Suppressor macrophage (primary cell): ENCODE measurements around the gene MRPL44.
A peak's percentile ranks its signal among the peaks of the same experiment; 100 is the strongest.
"Not testable (repeated sequence)": the region's sequence is repeated elsewhere in the genome, so short reads cannot be mapped to it uniquely, and the experiment has no call there.

Experiments
- DNase-seq, 4 experiments: peaks; one replicate each; pipeline ENCODE4 v3.0.0-alpha.2; 2020 to 2022

MRPL44 gene

DNA sequence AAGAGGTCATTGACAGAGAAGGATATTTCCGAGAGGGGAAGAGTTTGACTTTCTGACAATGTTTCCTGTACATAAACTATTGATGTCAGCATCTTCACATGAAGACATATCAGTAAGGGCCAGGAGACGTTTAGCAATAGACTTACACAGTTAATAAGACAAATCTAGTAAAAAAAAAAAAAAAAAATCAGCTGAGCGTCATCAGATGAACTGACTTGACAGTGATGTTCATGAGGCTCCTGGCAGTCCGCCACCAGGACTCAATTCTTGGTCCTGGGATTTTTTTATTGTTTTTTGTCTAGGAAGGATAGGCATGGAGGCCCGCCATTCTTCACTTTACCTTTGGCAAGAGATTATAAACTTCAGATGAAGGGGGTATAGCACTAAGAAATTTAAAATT is 14.5 kb downstream of the MRPL44 start:
- DNase-seq: no peak

- no peak for DNase-seq
These were observed 15.4 kb downstream of the MRPL44 start for GRCh38 chr2:223972656-223973102.

- DNase-seq: no peak
These were observed 16.3 kb downstream of the MRPL44 start for GRCh38 chr2:223973606-223974005.

DNA sequence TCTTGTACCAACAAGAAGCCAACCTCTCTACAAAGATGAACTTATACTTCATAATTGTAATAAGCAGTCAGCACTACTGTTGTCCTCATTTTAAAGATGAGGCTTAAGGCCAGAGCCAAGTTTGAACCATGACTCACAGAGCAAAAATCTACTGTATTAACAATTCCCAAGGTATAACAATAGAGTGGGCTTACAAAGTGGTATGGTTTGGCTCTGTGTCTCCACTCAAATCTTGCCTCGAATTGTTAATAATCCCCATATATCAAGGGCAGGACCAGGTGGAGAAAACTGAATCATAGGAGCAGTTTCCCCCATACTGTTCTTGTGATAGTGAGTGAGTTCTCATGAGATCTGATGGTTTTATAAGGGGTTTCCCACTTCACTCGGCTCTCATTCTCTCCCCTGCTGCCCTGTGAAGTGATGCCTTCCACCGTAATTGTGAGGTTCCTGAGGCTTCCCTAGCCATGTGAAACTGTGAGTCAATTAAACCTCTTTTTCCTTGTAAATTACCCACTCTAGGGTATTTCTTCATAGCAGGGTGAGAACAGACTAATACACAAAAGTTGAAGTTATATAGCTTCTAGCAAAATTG is 19.5 kb downstream of the MRPL44 start:
- no peak for DNase-seq

GRCh38 chr2:223978451-223978850 is 21.2 kb downstream of the MRPL44 start:
- no peak for DNase-seq

DNA sequence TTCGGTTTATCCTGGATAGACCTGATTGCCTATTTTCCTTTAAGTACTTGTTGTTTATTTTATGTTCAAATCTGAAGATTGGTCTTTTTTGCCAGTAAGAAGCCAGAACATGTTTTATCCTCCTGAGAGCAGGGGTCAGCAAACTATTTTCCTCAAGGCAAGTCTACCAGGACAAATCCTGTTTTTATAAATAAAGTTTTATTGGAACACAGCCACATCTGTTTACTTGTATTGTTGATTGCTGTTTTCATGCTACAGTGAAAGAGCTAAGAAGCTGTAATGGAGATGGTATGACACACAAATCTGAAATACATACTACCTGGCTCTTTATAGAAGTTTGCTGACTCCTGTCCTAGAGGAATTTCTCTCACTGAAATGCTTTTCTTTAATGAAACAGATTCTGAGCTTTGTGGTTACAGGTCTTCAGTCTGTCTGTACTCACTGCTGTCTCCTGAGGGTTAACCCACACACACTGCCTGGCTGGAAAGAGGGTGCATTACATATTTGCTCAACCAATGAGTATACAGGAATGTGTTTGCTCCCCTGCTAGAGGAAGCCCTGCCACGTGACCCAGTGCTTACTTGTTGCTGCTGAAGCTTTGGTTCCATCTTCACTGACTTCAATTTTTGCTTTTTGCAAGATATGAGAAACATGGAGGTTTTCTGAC is 22.6 kb downstream of the MRPL44 start:
- DNase-seq: peak in 3 of 4 experiments; percentile 17 to 36 (median 24)

- no peak for DNase-seq
These were observed 23.1 kb downstream of the MRPL44 start for GRCh38 chr2:223980397-223980735.

DNA sequence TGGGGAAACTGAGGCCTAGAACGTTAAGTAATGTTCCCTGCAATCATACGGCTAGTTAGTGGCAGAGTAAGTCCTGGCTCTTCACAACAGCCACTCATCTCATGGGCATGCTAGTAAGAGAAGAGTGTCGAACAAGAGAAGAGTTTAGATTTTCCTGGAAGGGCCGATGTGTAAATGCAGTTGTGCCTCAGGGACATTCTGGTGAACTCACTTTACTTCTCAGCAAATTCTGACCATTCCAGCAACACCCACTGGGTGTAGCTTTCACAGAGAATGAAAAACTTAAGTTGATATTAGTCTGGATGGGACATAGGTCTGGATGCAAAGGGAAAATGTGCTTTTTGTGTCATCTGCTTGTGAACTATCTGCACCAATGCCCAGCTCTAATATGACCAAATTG is 23.5 kb downstream of the MRPL44 start:
- no peak for DNase-seq

DNA sequence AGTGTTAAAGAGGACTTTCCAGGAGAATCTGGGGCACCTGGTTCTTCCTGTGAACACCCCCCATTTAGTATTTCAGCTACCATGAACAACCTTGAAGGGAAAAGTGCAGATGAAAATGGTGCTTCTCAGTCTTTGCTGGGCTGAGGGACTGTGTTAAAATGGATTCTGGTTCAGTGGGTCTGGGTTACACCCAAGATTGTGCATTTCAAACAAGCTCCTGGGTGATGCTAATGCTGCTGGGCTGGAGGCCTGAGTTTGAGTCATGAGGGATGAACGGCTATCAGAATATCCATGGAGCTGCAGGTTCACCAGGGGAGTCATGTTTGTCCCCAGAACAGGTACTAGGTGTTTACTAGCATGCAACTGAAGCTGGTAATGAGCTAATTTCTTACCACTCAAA is 24.0 kb downstream of the MRPL44 start:
- no peak for DNase-seq

GRCh38 chr2:223989206-223989855 is 32.1 kb downstream of the MRPL44 start:
- DNase-seq: no peak

- DNase-seq: no peak
These were observed 32.6 kb downstream of the MRPL44 start for GRCh38 chr2:223989856-223990232.

DNA sequence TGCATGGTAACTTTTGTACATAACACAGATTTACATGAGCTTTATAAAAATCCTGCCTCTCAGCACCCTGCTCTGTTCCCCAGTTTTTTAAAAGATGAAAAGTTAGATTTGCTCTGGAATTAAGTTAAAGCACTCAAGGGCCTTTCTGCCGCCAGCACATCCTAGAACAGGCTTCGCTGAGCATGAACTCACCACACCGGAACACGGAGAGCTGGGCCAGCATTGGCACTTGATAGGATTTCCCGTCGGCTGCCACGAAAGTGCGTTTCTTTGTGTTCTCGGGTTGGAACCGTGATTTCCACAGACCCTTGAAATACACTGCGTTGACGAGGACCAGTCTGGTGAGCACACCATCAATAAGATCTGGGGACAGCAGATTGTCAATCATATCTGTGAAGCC is 34.3 kb downstream of the MRPL44 start:
- no peak for DNase-seq

GRCh38 chr2:223993634-223994232 is 36.5 kb downstream of the MRPL44 start:
- peak; percentile 77 to 89 (median 82) for DNase-seq

GRCh38 chr2:223994562-223995162 is 37.4 kb downstream of the MRPL44 start:
- no peak for DNase-seq

- DNase-seq: peak in 3 of 4 experiments; percentile 6 to 49 (median 37)
These were observed 38.3 kb downstream of the MRPL44 start for GRCh38 chr2:223995569-223995968.

- DNase-seq: no peak
These were observed 39.1 kb downstream of the MRPL44 start for GRCh38 chr2:223996391-223996790.

DNA sequence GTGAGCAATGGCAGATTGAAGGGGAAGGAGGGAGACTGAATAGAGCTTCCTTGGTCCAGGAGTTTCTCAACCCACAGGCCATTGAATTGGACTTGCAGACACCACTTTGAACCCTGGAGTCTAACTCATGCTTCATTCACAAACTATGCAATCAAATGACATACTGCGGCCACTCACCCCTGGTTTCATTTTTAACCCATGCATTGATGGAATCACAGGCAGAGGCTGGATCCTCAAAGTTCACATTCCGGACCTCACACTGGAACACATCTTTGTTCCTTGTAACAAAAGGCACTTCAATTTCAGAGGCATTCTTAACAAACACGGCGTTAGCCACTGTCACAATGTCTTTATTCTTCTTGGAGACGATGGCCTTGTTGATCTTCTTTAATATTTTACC is 40.7 kb downstream of the MRPL44 start:
- DNase-seq: no peak

DNA sequence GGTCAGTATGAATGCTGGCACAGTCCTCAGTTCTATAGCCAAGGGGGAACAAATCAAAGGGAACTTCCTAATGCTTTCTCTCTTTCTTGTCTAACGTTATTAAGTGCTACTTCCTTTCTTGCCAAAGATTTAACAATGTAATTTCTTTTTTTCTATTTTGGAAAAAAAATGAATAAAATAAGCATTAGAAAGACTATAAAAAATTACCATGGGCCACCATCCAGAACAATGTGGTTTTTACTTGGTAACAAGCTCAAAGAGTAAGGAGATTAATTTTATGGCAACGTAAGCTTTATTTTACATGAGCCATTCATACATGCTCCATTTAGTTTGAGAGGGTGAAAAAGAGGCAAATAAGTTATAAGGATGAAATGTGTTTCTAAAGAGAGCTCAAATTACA is 41.7 kb downstream of the MRPL44 start:
- no peak for DNase-seq

DNA sequence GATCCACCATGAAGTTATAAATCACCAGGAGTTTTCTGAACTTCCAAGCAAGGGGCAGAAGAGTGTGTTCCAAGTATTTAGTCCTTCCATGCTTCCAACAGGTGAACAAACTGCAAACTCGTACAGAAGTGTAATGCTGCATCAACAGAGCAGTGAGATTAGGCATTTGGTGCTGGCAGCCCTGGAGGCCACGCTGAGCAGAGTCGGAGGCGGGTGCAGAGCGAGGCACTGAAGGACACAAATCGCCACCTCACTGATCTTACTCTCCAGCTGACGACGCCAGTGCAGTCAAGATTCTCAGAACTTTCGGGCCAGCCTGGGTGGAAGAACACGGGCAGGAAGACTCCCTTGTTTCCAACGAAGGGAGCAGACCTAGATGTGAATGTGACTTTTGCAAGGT is 42.6 kb downstream of the MRPL44 start:
- DNase-seq: no peak

- not testable (repeated sequence) for DNase-seq
These were observed 43.4 kb downstream of the MRPL44 start for GRCh38 chr2:224000662-224001061.

DNA sequence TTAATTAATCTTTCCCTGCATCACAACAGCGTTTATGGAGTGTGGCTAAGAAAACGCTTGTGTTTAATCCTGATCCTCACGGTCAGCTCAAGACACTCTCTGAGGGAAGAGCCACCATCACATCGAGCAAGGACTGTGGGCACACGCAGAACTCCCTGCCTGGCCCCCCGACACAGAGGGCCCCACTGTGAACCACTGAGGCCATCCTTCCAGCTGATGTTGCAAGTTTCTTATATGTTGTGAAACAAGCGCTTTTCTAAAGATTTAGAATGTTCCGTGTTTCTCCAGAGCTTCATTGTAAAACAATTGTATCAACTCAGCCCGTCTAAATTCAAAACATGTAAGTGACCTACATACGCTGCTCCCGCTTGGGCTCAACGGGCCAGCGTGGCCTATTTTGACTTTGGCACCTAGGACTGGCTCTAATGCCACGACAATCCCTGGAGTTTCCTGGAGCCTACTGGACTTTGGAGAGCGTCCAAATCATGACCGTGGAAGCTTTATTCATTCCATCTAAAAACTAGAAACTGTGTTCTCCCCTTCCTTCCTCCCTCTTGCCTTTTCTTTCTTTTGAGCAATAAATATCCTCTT is 46.9 kb downstream of the MRPL44 start:
- DNase-seq: no peak

DNA sequence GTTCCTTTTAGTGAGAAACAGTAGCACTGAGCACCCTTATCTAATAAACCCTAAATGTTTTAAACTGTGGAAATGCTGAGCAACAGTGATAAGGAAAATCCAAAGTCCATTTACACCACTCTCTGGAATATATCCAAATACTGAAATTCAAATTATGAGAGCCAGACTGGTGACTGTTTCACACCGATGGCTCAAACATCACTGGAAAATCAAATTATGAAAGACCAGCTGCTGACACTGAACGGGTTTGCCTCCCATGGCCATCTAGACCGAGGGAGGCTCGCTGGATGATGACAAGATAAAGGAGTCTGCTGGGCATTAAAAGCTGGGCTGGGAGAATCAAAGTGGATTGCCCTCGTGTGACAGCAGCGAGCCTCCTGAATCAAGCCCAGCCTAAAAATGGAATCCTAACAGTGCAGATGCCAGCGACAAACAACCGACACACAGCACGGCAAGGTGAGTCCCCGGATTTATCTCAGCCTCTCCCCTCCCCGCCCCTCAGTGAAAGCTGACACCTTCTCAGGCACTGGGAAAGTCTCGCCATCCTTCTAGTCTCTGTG is 51.5 kb downstream of the MRPL44 start:
- no peak for DNase-seq
